ENCODE results near the gene ZNF14. TPM values are rescaled to one million over a fixed set of nuclear protein-coding genes. Genes with fewer than 3 reads are reported as not detected.

The ZNF14 gene
- total and polyA plus RNA-seq, 2 of the 13 experiments (the other 11 are each of a cell fraction or from before 2014, with no cell fraction given): 1.9 to 6.2 TPM

GRCh38 chr19:19661675-19662251 is 71.1 kb downstream of the ZNF14 start:
- ATAC-seq (peak; percentile 12), FAIRE-seq (no peak), DNase-seq (ENCODE audit: low spot score) (peak; percentile 66)
- Histone ChIP-seq H3K79me2 (ENCODE audit: insufficient read depth, low read length) (peaks cover 32% of the 10 kb centered on the region), H3K27me3 (ENCODE audit: control insufficient read depth in 1 of 2, insufficient read depth in 2 of 2, low read length in 2 of 2) (no peaks in the 10 kb centered on the region; a peak in 1 of 5 replicates), H3K4me3 (replicated peaks in 1 of 3; ENCODE audit: insufficient read depth in 1 of 3, low read depth in 2 of 3, low read length in 3 of 3) (peak overlapping the region; percentile 11 to 99 (median 79); a peak in 4 of 6 replicates), H3K36me3 (replicated peaks in 1 of 2; ENCODE audit: control insufficient read depth in 1 of 2, insufficient read depth in 2 of 2, low read length in 2 of 2) (peaks cover 24 to 29% of the 10 kb centered on the region in 2 experiments; a peak in 4 of 5 replicates), H4K20me1 (ENCODE audit: insufficient read depth, low read length) (peaks cover 20% of the 10 kb centered on the region), H3K4me2 (ENCODE audit: low read depth, low read length) (peak overlapping the region; percentile 92), H3K4me1 (ENCODE audit: insufficient read depth, low read length) (peaks cover 42% of the 10 kb centered on the region), H3K27ac (ENCODE audit: extremely low read length, insufficient read depth, low read length) (peak overlapping the region; percentile 97), H2AFZ (ENCODE audit: low read length) (no peak overlapping the region), H3K9me3 (ENCODE audit: low read length) (no peaks in the 10 kb centered on the region), H3K9ac (ENCODE audit: insufficient read depth, low read depth, low read length) (peak overlapping the region; percentile 92)
- BruUV-seq (replicated peaks): no TSS peak
- intact Hi-C loops (cut with micrococcal nuclease; ENCODE audit: unreplicated experiment) (loop anchor here (2.0 kb wide), 1 partner anchor 205 kb away; no protein-coding TSS in a partner anchor), in situ Hi-C loops (cut with HindIII; ENCODE audit: extremely low pct_ligation_motif_present, low pct_unique_long_range_greater_than_20kb) (no loop called here)
- POLR2A ChIA-PET: interaction anchor here (1.0 to 1.6 kb wide), 2 partner anchors 114 to 204 kb away, joined by 3 to 5 read pairs; partner anchors contain the start of gene ZNF253
- TF ChIP-seq ZBTB38 (CRISPR knock-in tag; IDR thresholded peaks at IDR 0.05): 0 out of 2 replicates have a peak, but pooled peaks have one; percentile 24
- no peak for TF ChIP-seq HOXA7 (CRISPR knock-in tag; IDR thresholded peaks at IDR 0.05)
- TF ChIP-seq TRIM22 (IDR thresholded peaks at IDR 0.05): no peak
- no peak for TF ChIP-seq SP2 (CRISPR knock-in tag; IDR thresholded peaks at IDR 0.05)
- no peak for TF ChIP-seq MYPOP (CRISPR knock-in tag; IDR thresholded peaks at IDR 0.05)
- TF ChIP-seq CREB1 (IDR thresholded peaks at IDR 0.05): 0 out of 2 replicates have a peak, but pooled peaks have one; percentile 38
- TF ChIP-seq CREB1 (CRISPR knock-in tag; IDR thresholded peaks at IDR 0.05): no peak
- no peak for TF ChIP-seq ZGPAT (CRISPR knock-in tag; IDR thresholded peaks at IDR 0.05)
- TF ChIP-seq POLR2A (IDR thresholded peaks at IDR 0.05; ENCODE audit: insufficient read depth in 1 of 2, low read depth in 2 of 2, low read length in 2 of 2): 0 out of 4 replicates have a peak, but pooled peaks of 1 of the 2 experiments have one; percentile 32
- no peak for TF ChIP-seq ZNF557 (CRISPR knock-in tag; IDR thresholded peaks at IDR 0.05)
- TF ChIP-seq CAMTA2 (CRISPR knock-in tag; IDR thresholded peaks at IDR 0.05; ENCODE audit: borderline replicate concordance): no peak
- no peak for TF ChIP-seq ZNF414 (CRISPR knock-in tag; IDR thresholded peaks at IDR 0.05)
- TF ChIP-seq ZNF20 (CRISPR knock-in tag; IDR thresholded peaks at IDR 0.05): no peak
- CTCF ChIA-PET (ENCODE audit: low intra/inter-chr PET ratio, low total read pairs): no interaction called here
- WGBS (ENCODE audit: low lambda C conversion rate): 88% methylated on average over 18 of the region's 18 CpGs
